Cardiac muscle cell (in vitro differentiated cells and primary cell): ENCODE measurements around the gene B3GALT5. TPM values are rescaled to one million over a fixed set of nuclear protein-coding genes. Genes with fewer than 3 reads are reported as not detected.

ENCODE experiments used
- DNase-seq, 2 donors: peaks; one replicate each; pipeline versions ENCODE4 v3.0.0 to v3.0.0-alpha.2; 2010 to 2017; ENCODE audit warnings: low read depth in 1 of 2, low spot score in 1 of 2
- H3K27ac ChIP-seq: fragments of 200-600 bp; sonication (generic); 2 replicates; pipeline ENCODE4 v1.5.1; 2016
- H3K27me3 ChIP-seq: fragments of 200-600 bp; sonication (generic); 2 replicates; pipeline ENCODE4 v1.6.0; 2016; ENCODE audit warnings: control low read depth
- H3K36me3 ChIP-seq: fragments of 200-600 bp; sonication (generic); 2 replicates; pipeline ENCODE4 v1.5.1; 2016; ENCODE audit warnings: control low read depth
- H3K4me1 ChIP-seq: fragments of 200-600 bp; sonication (generic); 2 replicates; pipeline ENCODE4 v1.8.1; 2017; ENCODE audit warnings: low read depth, mild to moderate bottlenecking, mixed run types
- H3K4me3 ChIP-seq: fragments of 200-600 bp; sonication (generic); 2 replicates; pipeline ENCODE4 v1.5.1; 2016; ENCODE audit warnings: mild to moderate bottlenecking
- H3K9me3 ChIP-seq: fragments of 200-600 bp; sonication (generic); 2 replicates; pipeline ENCODE4 v1.5.1; 2017; ENCODE audit warnings: low read depth, mild to moderate bottlenecking, control low read depth
- CTCF ChIP-seq: IDR thresholded peaks from 2 replicates; pipeline ENCODE4 v1.5.1; 2012; ENCODE audit warnings: low read depth, mild to moderate bottlenecking, low read length
- polyA plus RNA-seq: library from polyadenylated mRNA; unstranded; fragments of >200 nt; fragmentation: Nextera tagmentation; extraction: Ambion mirVana; gene quantifications from 2 replicates; pipeline ENCODE4 v1.2.1, GENCODE V29; 2016
- total RNA-seq: library from RNA; depleted of rRNA; stranded (reverse); fragments of >200 nt; gene quantifications from 2 replicates; pipeline ENCODE4 v1.2.3, GENCODE V29; 2016

The B3GALT5 gene
- total and polyA plus RNA-seq, 2 experiments from 2014 or later = 1.1 to 1.4 TPM

DNA sequence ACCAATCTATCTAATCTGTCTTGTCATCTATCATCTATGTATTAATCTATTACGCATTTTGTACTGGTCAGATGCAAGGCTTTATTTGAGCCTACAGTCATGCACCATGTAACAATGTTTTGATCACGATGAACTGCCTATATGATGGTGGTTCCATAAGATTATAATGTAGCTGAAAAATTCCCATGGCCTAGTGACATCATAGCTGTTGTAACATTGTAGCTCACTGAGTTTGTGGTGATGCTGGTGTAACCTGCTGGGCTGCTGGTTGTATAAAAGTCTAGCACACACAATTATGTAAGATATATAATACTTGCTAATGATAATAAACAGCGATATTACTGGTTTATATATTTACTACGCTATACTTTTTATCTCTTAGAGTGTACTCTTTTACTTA is 67.5 kb downstream of the B3GALT5 start:
- no peak for TF ChIP-seq CTCF
- H3K36me3 ChIP-seq = no peaks in the 10 kb centered on the region
- H3K4me1 ChIP-seq = peaks cover 19% of the 10 kb centered on the region
- H3K27me3 ChIP-seq = no peaks in the 10 kb centered on the region
- no peak overlapping the region for H3K4me3 ChIP-seq
- no peak for DNase-seq
- no peak overlapping the region for H3K27ac ChIP-seq
- H3K9me3 ChIP-seq = no peaks in the 10 kb centered on the region

GRCh38 chr21:39681257-39681656 is 68.5 kb downstream of the B3GALT5 start:
- H3K27ac ChIP-seq = no peak overlapping the region
- no peaks in the 10 kb centered on the region for H3K27me3 ChIP-seq
- H3K36me3 ChIP-seq = no peaks in the 10 kb centered on the region
- H3K9me3 ChIP-seq = no peaks in the 10 kb centered on the region
- DNase-seq = peak in 1 of 2 donors; percentile 23
- TF ChIP-seq CTCF = no peak
- H3K4me1 ChIP-seq = peaks cover 10% of the 10 kb centered on the region
- no peak overlapping the region for H3K4me3 ChIP-seq

- TF ChIP-seq CTCF = no peak
- H3K4me1 ChIP-seq = peaks cover 4% of the 10 kb centered on the region
- no peaks in the 10 kb centered on the region for H3K27me3 ChIP-seq
- DNase-seq = peak in 1 of 2 donors; percentile 19
- no peak overlapping the region for H3K4me3 ChIP-seq
- no peak overlapping the region for H3K27ac ChIP-seq
- H3K9me3 ChIP-seq = no peaks in the 10 kb centered on the region
- no peaks in the 10 kb centered on the region for H3K36me3 ChIP-seq
Observed at GRCh38 chr21:39681845-39682244, 69.1 kb downstream of the B3GALT5 start.

DNA sequence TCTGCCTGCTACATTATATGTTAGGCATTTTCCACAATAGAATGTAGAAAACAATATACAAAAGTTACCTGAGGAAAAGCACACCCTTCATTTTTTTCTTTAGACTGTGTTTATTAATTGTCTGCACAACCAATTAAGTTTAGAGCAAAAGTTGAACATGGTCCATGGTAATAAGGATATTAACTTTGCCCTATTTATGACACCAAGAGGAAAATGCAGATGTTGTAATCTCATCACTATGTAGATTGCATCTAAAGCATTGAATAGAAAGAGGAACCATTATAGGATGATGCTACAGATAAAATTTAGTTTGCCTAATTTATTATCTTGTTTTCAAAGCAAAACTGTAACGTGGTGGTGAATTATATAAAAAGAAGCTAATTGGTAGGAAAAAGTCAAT is 72.5 kb downstream of the B3GALT5 start:
- no peak for TF ChIP-seq CTCF
- Histone ChIP-seq H3K36me3 (no peaks in the 10 kb centered on the region), H3K27ac (no peak overlapping the region), H3K4me1 (no peaks in the 10 kb centered on the region), H3K4me3 (no peak overlapping the region), H3K9me3 (no peaks in the 10 kb centered on the region), H3K27me3 (no peaks in the 10 kb centered on the region)
- no peak for DNase-seq

DNA sequence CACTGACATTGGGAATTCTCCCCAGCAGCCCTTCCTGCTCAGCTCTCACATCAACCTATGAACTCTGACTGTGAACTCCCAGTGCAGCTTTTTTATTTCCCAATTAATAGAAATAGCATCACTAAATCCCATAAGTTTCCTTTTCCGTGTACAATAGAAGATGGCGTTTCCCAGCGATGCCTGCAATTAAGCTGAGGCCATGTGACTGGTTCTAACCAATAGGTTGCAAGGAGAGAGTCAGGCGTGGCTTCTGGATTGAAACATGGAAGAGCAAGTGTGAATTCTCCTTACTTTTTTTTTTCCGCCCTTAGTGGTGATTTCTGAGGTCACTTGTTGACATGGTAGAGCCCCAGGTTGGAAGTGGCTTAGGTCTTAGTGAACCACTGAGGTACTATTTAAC is 73.3 kb downstream of the B3GALT5 start:
- H3K4me1 ChIP-seq = no peaks in the 10 kb centered on the region
- no peak overlapping the region for H3K27ac ChIP-seq
- H3K9me3 ChIP-seq = no peaks in the 10 kb centered on the region
- H3K36me3 ChIP-seq = no peaks in the 10 kb centered on the region
- H3K4me3 ChIP-seq = no peak overlapping the region
- TF ChIP-seq CTCF = no peak
- no peaks in the 10 kb centered on the region for H3K27me3 ChIP-seq
- DNase-seq = no peak
